Cardiac fibroblast (primary cell): ENCODE measurements around the gene ACO1.

Experiments used
- DNase-seq, 2 donors: peaks; one replicate each; pipeline versions ENCODE4 v3.0.0 to v3.0.0-alpha.2; 2010; ENCODE audit warnings: low read depth in 2 of 2
- H3K4me3 ChIP-seq, 2 donors: replicated peaks in 1 of 2; 1 replicate in 1 of 2; 2 replicates in 1 of 2; pipeline ENCODE4 v1.5.1; 2011; ENCODE audit warnings: low read depth in 2 of 2, low read length in 2 of 2, mild to moderate bottlenecking in 2 of 2, moderate library complexity in 1 of 2
- CTCF ChIP-seq: IDR thresholded peaks from one replicate; pipeline ENCODE4 v1.5.1; 2011; ENCODE audit warnings: low read depth, mild to moderate bottlenecking, low read length, inconsistent platforms

ACO1 gene

DNA sequence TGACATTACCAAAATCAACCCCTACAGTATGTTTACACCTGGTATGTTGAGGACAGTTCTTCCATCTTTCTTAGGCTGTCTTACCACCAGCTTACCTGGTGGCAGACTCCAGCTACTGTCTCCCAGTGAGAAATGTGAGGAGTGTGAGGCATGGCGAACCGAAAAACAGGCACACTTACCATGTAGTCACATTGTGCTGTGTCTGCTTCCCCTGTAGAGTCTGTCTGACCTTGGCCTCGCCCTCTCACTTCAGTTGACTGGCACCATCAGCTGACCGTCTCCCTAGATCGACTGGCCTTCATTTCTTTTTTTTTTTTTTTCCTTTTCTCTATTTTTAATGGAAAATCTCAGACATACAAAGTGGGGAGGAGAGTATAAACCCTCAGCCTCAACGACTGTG is 4.9 kb downstream of the ACO1 start:
- DNase-seq, result no peak
- TF ChIP-seq CTCF, result no peak
- H3K4me3 ChIP-seq, result no peak overlapping the region

DNA sequence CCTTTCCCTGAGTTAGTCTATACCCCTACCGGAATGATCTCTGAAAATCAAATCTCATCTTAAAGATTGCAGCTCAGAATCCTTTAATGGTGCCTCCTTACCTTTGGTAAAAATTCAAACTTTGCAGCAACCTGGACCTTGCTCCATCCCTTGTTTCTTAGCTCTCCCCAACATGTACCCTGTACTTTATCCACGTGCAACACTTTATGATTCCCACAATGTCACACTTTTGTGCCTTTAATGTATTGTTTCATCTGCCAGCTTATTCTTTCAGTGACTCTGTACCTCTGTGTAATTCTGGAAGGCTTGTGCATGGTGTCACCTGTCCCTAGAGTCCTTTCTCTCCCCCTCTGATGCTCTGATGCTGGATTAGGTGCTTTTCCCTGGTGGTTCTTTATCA is 9.5 kb downstream of the ACO1 start:
- no peak for DNase-seq
- TF ChIP-seq CTCF, result no peak
- H3K4me3 ChIP-seq, result no peak overlapping the region

DNA sequence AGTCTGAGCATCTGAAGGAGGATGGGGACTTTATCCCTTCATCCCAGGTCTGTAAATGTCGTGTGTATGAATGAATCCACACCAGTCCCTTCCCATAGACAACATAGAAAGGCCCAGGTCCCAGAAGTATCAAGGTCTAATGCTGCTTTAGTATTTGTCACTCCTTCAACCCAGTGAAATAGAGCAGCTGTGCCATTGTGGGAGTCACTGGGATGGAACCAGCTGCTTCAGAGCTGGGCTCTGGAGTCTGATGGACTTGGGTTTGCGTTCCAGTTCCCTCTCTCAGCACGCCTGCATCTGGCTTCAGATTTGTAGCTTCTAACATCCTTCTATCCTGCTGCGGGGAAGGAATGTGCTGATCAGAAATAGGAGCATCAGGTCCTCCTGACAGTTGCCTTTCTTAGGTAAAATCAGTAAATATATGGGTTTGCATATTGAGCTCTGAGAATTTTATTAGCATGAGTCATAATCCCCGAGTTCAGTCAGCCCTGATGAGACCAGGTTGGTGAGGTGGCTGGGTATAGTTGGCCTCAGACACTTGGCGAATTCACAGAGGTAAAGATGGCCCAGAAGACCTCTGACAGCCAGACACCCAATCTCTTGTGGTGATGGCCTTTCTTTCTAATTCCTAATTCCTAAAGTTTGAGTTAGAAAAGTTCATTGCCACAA is 10.1 kb downstream of the ACO1 start:
- peak in 1 of 2 donors; percentile 35 for DNase-seq
- no peak overlapping the region for H3K4me3 ChIP-seq
- TF ChIP-seq CTCF, result no peak

DNA sequence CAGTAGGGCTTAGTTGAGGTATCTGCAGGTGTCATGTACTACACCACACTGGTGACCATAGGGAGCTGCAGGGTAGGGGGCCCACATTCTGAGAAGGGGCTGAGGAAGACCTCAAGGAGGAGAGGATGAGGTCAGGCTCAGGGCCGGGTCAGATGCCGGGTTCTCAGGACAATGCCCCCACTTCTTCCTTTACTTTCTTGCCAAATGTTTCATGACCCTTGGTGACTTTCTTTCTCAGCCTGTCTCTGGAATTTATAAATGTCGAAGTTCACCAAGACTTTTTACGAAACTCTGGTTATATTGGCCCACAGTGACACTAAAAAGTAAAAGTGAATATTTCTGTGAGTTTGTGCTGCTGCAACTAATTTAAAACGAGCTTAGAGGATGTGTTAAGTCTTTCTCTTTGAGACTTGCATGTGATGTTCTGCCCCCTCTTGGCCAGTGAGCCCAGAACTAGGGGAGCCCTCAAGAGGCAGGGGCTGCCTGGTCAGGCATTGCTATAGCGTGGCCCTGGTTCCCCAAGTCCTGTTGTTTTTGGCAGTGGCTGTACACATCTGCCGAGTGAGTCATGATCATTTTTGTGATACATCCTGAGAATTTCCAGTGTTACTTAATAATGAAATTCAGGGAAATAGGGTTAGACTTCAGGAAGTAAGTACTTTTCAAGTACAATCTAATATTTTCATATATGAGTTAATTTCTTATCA is 11.2 kb downstream of the ACO1 start:
- DNase-seq, result peak; percentile 94 to 98
- peak; percentile 40 for TF ChIP-seq CTCF
- no peak overlapping the region for H3K4me3 ChIP-seq

GRCh38 chr9:32398207-32398606 is 13.8 kb downstream of the ACO1 start:
- DNase-seq, result peak in 1 of 2 donors; percentile 73
- H3K4me3 ChIP-seq, result no peak overlapping the region
- no peak for TF ChIP-seq CTCF

GRCh38 chr9:32399110-32399815 is 14.8 kb downstream of the ACO1 start:
- H3K4me3 ChIP-seq, result no peak overlapping the region
- TF ChIP-seq CTCF, result no peak
- DNase-seq, result no peak
